Esophagus (tissue), 2 donors: ENCODE measurements around the gene GSTT2B. TPM values are rescaled to one million over a fixed set of nuclear protein-coding genes. Genes with fewer than 3 reads are reported as not detected.
"Not testable (repeated sequence)": the region's sequence is repeated elsewhere in the genome, so short reads cannot be mapped to it uniquely, and the experiment has no call there.

Experiments
- H3K27ac ChIP-seq, 2 donors: one replicate each; pipeline ENCODE4 v1.5.1; 2013; ENCODE audit warnings: low read depth in 2 of 2, mild to moderate bottlenecking in 2 of 2, inconsistent platforms in 1 of 2, low read length in 1 of 2, moderate library complexity in 1 of 2
- H3K27me3 ChIP-seq, 2 donors: one replicate each; pipeline ENCODE4 v1.6.1; 2013; ENCODE audit warnings: low read length in 2 of 2, control low read depth in 1 of 2, mild to moderate bottlenecking in 1 of 2; ENCODE audit not compliant: insufficient read depth in 2 of 2, control insufficient read depth in 1 of 2
- H3K36me3 ChIP-seq, 2 donors: one replicate each; pipeline ENCODE4 v1.6.1; 2013; ENCODE audit warnings: low read length in 1 of 2; ENCODE audit not compliant: control insufficient read depth in 2 of 2, insufficient read depth in 2 of 2
- H3K4me1 ChIP-seq, 2 donors: one replicate each; pipeline ENCODE4 v1.6.1; 2013; ENCODE audit warnings: low read length in 1 of 2; ENCODE audit not compliant: control insufficient read depth in 2 of 2, insufficient read depth in 2 of 2
- H3K4me3 ChIP-seq, 2 donors: one replicate each; pipeline ENCODE4 v1.5.1; 2013; ENCODE audit warnings: low read length in 2 of 2, mild to moderate bottlenecking in 2 of 2, low read depth in 1 of 2, moderate library complexity in 1 of 2
- H3K9me3 ChIP-seq, 2 donors: one replicate each; pipeline ENCODE4 v1.6.1; 2013; ENCODE audit warnings: mild to moderate bottlenecking in 2 of 2, low read depth in 1 of 2, low read length in 1 of 2, moderate library complexity in 1 of 2; ENCODE audit not compliant: control insufficient read depth in 2 of 2, insufficient read depth in 1 of 2
- WGBS, 2 donors: extraction: QIAGEN DNeasy Blood & Tissue Kit; methylation state at CpG; one replicate each; pipeline ENCODE4 v1.1.7; 2013; 5-methylcytosine and 5-hydroxymethylcytosine counted together
- polyA plus RNA-seq, 2 donors: library from polyadenylated mRNA; stranded (reverse); fragments of 200-250 nt; gene quantifications; one replicate each; pipeline ENCODE4 v1.2.3, GENCODE V29; 2013
- donor health status: healthy with polysubstance abuse.
- donor health status: Bipolar disorder and iron deficiency.

GSTT2B gene
- polyA plus RNA-seq, 2 donors, result 2.8 to 74.1 TPM

GRCh38 chr22:23952794-23953405 lies 8.1 kb downstream of the GSTT2B start:
- WGBS, 2 donors, result 74 to 78% methylated on average over 11 of the region's 11 CpGs
- H3K9me3 ChIP-seq, H3K36me3 ChIP-seq, H3K27ac ChIP-seq, H3K4me3 ChIP-seq, H3K4me1 ChIP-seq, H3K27me3 ChIP-seq: not testable (repeated sequence)

DNA sequence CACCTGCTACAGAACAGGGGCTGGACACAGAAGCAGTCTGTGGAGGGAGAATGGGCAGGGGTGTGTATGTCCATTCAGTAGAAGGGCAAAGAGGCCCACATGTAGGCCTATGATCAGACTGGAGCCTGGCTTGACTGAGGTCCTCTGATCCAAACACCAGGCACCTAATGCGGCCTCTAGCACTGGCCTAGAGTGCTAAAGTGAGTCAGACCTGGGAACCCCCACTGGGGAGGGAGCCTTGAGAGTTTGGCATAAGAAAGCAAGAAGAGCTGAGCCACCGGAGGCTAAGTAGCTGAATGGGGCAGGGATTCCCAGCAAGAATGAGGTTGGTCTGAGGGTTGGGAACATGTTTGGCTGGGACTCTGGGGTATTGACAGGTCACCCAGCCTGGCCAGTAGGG lies 9.6 kb downstream of the GSTT2B start:
- not testable (repeated sequence) for H3K27ac ChIP-seq, H3K9me3 ChIP-seq
- 53 to 68% methylated on average over 2 of the region's 2 CpGs for WGBS, 2 donors

GRCh38 chr22:23949764-23950163 lies 11.2 kb downstream of the GSTT2B start:
- H3K27me3 ChIP-seq, H3K4me3 ChIP-seq, H3K9me3 ChIP-seq, H3K4me1 ChIP-seq, H3K36me3 ChIP-seq, H3K27ac ChIP-seq: not testable (repeated sequence)
- WGBS, 2 donors, result 83% methylated on average over 18 of the region's 18 CpGs

More for the DNA sequence above, 9.6 kb downstream of the GSTT2B start:
- not testable (repeated sequence) for H3K36me3 ChIP-seq, H3K4me3 ChIP-seq, H3K27me3 ChIP-seq, H3K4me1 ChIP-seq

- not testable (repeated sequence) for H3K4me1 ChIP-seq, H3K9me3 ChIP-seq, H3K36me3 ChIP-seq, H3K27ac ChIP-seq, H3K27me3 ChIP-seq, H3K4me3 ChIP-seq
- 36 to 72% methylated on average over 1 to 3 of the region's 3 CpGs for WGBS, 2 donors
Measured at GRCh38 chr22:23947391-23947790, 13.6 kb downstream of the GSTT2B start.

DNA sequence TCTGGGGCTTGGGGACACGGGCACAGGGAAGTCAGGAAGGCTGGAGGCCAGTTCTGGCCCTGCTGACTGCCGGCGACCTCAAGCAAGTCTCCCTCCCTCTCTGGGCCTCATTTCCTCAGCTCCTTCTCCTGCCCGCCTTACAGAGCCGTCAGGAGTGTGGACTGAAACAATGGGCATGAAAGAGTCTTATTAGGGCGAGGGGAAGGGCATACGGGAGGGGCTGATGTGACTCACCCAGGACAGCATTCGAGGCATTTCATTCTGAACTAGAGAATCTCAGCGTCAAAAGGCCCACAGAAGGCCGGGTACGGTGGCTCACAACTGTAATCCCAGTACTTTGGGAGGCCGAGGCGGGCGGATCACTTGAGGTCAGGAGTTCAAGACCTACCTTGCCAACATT lies 20.8 kb downstream of the GSTT2B start:
- 38% methylated on average over 3 of the region's 14 CpGs; no CpG with 5 or more reads in 1 of the 2 donors for WGBS, 2 donors
- not testable (repeated sequence) for H3K4me3 ChIP-seq, H3K9me3 ChIP-seq, H3K36me3 ChIP-seq, H3K4me1 ChIP-seq, H3K27ac ChIP-seq, H3K27me3 ChIP-seq

DNA sequence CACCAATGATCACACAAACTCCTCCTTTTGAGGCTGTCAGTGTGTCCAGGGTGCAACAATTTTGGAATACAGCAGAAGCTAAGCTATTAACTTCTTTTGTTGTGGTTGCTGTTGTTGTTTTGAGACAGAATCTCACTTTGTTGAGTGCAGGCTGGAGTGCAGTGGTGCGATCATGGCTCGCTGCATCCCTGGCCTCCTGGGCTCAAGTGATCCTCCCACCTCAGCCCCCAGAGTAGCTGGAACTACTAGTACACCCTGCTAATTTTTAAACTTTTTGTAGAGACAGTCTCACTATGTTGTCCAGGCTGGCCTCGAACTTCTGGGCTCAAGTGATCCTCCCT lies 22.0 kb downstream of the GSTT2B start:
- Histone ChIP-seq H3K27ac (peak overlapping the region in 1 of 2 donors; percentile 28), H3K4me1 (no peaks in the 10 kb centered on the region), H3K9me3 (no peaks in the 10 kb centered on the region), H3K4me3 (no peak overlapping the region), H3K27me3 (no peaks in the 10 kb centered on the region), H3K36me3 (no peaks in the 10 kb centered on the region)
- 70 to 75% methylated on average over 3 of the region's 3 CpGs for WGBS, 2 donors

- Histone ChIP-seq H3K36me3 (no peaks in the 10 kb centered on the region), H3K4me3 (no peak overlapping the region), H3K9me3 (no peaks in the 10 kb centered on the region), H3K27ac (peak overlapping the region in 1 of 2 donors; percentile 28), H3K27me3 (no peaks in the 10 kb centered on the region), H3K4me1 (no peaks in the 10 kb centered on the region)
- 62 to 69% methylated on average over 5 of the region's 5 CpGs for WGBS, 2 donors
Measured at GRCh38 chr22:23938328-23939016, 22.5 kb downstream of the GSTT2B start.

GRCh38 chr22:23926561-23926960 lies 34.4 kb downstream of the GSTT2B start:
- H3K27ac ChIP-seq, result no peak overlapping the region
- 76 to 82% methylated on average over 14 of the region's 14 CpGs for WGBS, 2 donors
- peaks cover 0 to 4% of the 10 kb centered on the region in 2 donors for H3K36me3 ChIP-seq
- peaks cover 0 to 4% of the 10 kb centered on the region in 2 donors for H3K4me1 ChIP-seq
- H3K4me3 ChIP-seq, result no peak overlapping the region
- no peaks in the 10 kb centered on the region for H3K9me3 ChIP-seq
- no peaks in the 10 kb centered on the region for H3K27me3 ChIP-seq

GRCh38 chr22:23925020-23925606 lies 35.9 kb downstream of the GSTT2B start:
- WGBS, 2 donors, result 88 to 94% methylated on average over 6 of the region's 6 CpGs
- H3K4me1 ChIP-seq, result peaks cover 0 to 4% of the 10 kb centered on the region in 2 donors
- H3K27ac ChIP-seq, result no peak overlapping the region
- H3K9me3 ChIP-seq, result no peaks in the 10 kb centered on the region
- peaks cover 0 to 4% of the 10 kb centered on the region in 2 donors for H3K36me3 ChIP-seq
- H3K4me3 ChIP-seq, result no peak overlapping the region
- no peaks in the 10 kb centered on the region for H3K27me3 ChIP-seq

GRCh38 chr22:23922921-23923320 lies 38.1 kb downstream of the GSTT2B start:
- 65 to 71% methylated on average over 2 of the region's 2 CpGs for WGBS, 2 donors
- Histone ChIP-seq H3K27me3 (no peaks in the 10 kb centered on the region), H3K27ac (no peak overlapping the region), H3K36me3 (peaks cover 0 to 4% of the 10 kb centered on the region in 2 donors), H3K4me1 (no peaks in the 10 kb centered on the region), H3K9me3 (no peaks in the 10 kb centered on the region), H3K4me3 (no peak overlapping the region)
